Inflammatory macrophage treated with lipopolysaccharide for 1 hour (primary cell): ENCODE measurements around the gene FGF11.
A peak's percentile ranks its signal among the peaks of the same experiment; 100 is the strongest.

Experiments used
- DNase-seq, 2 donors: peaks; one replicate each; pipeline ENCODE4 v3.0.0-alpha.2; 2020 to 2022

Gene FGF11

DNA sequence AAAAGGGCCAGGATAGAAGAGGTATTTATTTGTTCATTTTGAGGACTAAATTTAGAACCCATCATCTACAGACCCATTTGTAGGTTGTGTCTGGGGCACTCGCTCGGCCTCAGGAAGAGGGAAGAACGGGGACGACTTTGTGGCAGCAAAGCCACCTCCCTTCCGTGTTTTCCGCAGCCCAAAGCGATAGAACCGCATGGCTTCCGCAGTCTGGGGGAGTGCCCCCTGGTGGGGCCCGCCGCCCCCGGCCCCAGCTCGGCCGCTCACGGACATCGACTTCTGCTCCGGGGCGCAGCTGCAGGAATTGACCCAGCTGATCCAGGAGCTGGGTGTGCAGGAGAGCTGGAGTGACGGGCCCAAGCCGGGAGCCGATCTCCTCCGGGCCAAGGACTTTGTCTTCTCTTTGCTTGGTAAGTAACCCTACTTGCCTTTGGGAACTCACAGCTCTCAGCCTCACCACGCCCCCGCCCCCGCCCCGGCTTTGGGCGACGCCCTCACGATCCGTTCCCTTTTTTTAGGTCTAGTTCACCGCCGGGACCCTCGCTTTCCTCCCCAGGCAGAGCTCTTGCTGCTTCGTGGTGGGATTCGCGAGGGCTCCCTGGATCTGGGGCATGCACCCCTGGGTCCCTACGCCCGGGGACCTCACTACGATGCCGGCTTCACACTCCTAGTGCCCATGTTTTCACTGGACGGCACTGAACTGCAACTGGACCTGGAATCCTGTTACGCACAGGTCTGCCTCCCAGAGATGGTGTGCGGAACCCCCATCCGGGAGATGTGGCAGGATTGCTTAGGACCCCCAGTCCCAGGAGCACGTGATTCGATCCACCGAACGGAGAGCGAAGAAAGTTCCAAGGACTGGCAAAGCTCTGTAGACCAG is 3.4 kb upstream of the FGF11 start:
- peak; percentile 50 to 75 for DNase-seq

DNA sequence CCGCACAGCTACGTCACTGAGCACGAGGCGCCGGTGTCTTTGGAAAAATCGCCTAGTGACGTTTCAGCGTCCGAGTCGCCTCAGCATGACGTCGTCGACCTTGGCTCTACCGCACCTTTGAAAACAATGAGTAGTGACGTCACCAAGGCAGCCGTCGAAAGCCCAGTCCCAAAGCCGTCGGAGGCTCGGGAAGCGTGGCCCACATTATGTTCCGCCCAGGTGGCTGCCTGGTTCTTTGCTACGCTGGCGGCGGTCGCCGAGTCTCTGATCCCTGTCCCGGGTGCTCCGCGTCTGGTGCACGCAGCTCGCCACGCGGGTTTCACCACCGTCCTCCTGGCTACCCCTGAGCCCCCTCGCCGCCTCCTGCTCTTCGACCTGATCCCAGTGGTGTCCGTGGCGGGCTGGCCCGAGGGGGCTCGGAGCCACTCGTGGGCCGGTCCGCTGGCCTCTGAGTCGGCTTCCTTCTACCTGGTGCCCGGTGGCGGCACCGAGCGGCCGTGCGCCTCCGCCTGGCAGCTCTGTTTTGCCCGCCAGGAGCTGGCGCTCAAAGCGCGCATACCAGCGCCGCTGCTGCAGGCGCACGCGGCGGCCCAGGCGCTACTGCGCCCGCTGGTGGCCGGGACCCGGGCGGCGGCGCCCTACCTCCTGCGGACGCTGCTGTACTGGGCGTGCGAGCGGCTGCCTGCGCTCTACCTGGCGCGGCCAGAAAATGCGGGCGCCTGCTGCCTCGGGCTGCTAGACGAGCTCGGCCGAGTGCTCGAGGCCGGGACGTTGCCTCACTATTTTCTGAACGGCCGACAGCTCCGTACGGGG is 2.5 kb upstream of the FGF11 start:
- peak; percentile 69 to 75 for DNase-seq

DNA sequence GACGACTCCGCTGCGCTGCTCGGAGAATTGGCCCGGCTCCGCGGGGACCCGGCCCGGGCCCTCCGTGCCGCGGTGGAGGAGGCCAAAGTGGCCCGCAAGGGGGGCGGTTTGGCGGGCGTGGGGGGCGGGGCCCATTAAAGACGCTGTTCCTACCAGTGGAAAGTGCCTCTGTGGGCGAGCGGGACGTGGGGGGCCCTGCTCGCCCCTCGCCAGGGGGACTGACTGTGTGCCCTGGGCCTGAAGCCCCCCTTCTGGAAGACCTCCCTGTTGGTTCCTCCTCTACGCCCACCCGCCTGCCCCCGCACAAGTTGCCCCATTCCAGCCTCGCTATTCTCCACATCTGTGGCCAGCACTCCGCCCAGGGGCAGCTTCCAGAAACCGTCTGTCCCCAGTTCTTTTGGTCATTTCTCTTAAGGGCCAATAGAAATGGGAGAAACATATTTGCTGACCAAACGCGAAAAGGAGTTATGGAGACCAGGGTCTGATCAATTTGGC is 1.9 kb upstream of the FGF11 start:
- no peak for DNase-seq

DNA sequence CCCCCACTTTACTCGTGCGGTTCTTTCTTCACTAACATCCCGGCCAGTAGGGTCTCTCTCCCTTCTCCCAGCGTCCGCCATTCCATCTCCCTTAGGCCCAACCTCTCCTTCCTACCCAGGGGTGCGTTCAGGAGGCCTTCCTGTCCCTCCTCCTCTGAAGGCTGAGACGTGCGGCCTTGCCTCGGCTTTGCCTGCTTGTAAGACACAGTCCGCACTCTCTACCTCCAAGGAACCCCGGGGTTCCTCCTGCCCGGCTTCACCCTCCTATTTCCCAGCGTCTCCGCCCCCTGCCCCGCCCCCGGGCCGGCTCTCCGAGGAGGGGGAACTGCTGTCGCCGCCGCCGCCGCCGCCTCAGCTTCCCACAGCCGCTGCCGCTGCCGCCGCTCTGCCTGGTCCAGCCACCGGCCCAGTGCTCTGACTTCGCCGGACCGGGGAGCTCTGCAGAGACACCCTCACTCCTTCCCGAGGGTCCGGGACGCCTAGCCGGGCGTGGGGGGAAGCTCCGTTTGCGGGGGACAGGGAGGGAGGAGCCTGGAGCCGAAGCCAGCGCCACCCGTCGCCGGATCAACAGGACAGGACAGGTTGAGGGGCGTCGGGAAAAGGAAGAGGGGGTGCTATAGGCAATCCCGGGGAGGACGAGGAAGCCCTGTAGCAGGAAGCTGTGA is 1.2 kb upstream of the FGF11 start:
- DNase-seq: peak in 1 of 2 donors; percentile 57

DNA sequence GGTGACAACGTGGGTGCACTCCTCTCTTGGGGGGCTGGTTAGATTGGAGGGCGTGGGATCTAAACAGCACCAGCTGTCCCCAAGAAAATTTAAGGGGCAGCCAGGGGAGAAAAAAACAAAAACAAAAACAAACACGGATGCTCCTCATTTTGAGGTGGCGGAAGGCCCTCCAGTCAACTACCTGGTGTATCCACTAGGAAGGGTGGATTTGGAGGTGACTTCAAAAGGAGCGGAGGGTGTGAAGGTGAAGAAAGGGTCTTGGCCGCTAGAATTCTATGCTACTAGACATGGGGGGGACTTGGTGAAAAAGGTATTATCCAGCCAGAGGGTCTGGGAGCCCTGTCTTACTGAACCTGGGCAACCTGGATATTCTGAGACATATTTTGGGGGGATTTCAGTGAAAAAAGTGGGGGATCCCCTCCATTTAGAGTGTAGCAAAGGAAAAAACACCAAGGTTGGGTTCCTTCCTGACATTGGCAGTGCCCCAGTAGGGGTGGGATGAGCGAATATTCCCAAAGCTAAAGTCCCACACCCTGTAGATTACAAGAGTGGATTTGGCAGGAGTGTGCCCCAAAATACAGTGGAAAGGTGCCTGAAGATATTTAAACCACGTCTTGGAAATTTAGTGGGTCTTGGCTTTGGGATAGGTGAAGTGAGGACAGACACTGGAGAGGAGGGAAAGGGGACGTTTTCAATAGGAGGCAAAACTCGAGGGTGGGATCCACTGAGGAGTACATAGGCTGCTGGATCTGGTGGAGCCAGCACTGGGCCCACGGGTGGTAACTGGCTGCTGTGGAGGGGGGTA is 454 bp upstream of the FGF11 start:
- no peak for DNase-seq

DNA sequence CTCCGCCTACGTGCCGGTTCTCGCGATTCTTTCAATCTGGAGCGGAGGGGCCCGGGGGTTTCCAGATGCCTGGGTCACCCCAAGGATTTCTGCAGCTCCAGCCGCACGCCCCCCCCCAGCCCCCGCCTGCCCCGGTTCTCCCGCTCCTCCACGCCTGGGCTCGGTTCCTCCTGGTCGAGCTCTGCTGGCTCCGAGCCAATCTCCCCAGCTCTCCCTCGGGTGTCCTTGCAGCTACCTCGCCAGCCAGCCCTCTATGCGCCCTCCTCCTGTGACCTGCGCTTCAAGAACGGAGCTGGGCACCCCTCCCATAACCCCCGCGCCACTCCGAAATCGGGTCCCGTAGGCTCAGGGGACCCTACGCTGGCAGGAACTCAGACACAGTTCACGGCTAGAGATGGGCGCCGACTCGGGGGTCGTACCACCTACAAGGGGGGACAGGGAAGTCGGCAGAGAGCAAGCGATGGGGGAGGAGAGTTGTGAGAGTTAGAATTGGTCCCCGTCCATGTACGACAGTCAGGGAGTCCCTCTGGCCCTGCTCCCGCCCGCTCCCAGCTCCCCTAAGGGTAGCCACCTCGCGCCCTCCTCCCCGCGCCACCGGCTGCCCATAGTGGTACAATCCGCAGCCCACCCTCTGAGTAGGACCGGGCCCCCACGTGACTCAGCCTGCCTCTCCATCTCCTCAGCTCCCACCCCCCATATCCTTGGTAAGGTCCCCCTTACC is 961 bp downstream of the FGF11 start:
- peak; percentile 20 to 30 for DNase-seq

DNA sequence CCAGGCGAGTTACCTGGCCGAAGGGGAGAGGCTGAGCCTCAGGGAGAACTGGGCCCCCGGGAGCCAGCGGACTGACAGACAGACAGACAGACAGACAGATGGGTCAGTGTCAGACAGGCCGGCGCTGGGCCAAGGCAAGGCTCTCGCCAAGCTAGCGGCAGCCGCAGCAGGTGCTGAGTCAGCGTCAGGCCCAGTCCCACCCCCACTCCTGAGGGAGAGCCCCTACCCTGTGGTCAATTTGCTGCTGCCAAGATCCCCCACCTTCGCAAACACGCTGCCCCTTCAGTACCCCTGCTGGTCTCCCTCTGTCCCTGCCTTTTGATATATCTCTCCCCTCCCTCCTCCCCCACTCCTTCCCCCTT is 1.5 kb downstream of the FGF11 start:
- no peak for DNase-seq

DNA sequence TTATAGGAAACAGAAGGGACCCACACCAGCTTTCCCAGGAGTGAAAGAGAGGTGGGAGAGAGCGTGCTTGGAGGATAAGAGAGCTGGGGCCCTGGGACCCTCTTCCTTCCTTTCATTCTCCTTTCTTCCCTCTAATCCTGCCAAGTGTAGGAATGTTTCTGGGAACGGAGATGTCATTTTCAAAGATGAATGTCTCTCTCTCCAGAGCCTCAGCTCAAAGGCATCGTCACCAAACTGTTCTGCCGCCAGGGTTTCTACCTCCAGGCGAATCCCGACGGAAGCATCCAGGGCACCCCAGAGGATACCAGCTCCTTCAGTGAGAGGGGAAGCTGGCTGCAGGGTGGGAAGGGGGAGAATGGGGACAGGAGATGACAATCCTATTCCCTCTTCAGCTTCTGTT is 2.0 kb downstream of the FGF11 start:
- DNase-seq: no peak

DNA sequence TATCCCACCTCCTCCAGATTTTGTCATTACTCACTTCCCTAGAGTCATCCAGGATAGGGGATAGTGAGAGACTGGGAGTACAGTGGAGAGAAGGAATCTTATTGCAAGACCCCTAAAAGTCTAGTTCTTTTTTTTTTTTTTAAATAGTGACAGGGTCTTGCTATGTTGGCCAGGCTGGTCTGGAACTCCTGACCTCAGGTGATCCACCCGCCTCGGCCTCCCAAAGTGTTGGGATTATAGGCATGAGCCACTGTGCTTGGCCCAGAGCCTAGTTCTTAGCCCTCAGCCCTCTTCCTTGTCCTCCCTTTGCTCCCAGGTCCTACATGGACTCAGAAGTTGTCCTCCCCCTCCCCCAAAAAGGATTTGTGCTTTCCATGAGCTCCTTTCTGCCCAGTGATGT is 2.8 kb downstream of the FGF11 start:
- no peak for DNase-seq

DNA sequence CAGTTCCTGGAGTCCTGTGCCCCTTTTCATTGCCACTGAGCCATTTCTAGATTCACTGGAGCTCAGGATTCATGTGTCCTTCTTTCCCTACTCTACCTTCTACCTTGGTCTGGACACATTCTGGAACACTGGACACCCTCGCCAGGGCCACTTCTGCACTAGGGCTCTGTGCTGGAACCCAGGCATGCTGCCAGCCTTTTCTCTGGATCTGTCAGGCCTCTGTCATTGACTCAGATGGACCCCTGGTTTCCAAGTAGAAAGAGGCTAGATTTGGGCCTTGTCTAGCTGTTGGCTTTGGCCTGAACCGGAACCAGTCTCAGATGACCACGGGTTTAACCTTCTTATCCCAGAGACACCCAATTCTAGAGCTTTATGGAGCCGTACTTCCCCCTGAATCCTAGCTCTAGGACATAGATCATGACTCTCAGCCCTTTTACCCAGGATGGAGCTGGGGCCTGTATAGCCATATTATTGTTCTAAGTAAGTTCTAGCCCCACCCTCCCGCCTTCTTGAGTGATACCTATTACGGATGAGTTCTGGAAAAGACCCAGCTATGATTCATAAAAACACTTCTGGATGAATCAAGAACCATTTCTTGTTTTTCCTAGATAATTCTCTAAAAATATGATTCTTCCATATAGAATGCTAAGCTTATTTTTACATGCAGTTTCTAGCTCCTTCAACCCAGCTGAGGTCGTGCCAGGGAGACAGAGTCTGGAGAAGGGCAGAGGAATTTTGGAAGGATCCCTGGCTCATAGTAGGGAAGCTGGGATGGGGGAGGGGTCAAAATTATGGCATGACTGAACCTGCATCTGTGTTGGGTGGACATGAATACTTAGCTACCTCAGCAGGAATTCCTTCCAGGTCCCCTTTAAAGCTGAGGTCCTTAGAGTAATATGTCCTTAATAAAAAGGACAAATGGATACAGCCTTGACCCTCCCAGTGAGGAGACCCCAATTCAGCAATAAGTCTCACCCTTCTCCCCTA is 4.5 kb downstream of the FGF11 start:
- no peak for DNase-seq

DNA sequence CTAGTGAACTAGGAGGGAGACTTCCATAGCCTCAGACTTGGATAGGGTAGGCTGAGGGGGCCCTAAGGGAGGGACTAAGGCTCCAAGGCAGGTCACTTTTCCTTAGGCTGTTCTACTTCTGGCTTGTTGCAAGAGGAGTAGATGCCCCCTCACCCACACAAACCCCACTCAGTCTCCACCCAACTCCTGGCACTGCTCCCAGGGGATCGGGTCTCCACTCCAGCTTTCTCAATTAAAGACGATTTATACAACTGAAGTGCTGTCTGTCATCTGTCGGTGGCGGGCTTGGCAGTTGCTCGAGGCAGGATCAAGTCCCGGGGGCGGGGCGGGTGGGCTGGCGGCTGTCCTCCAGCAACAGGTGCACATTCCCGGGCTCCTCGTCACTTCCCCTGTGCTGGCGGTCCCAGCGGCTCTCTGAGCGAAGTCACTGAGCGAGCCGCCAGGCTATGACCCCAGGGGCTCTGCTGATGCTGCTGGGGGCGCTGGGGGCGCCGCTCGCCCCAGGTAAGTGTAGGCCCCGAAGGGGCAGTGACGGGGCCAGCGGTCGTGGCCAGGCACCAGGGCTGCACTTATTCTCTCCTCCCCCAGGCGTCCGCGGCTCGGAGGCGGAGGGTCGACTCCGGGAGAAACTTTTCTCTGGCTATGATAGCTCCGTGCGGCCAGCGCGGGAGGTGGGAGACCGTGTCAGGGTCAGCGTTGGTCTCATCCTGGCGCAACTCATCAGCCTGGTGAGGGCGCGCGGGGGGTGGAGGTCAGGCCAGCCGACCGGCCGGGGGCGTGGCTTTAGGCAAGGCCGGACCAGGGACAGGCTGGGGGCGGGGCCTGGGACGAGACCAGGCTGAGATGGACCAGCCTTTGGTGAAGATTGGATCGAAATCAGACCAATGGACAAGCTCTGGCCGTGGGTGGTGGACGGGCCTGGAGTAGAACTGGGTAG is 5.6 kb downstream of the FGF11 start, which contains the start of gene CHRNB1:
Gene CHRNB1 (plus strand): TSS at position 380 of the 937 bp plus-strand sequence. CDS start 67 bp downstream, at position 447.
- DNase-seq: peak; percentile 52 to 73

DNA sequence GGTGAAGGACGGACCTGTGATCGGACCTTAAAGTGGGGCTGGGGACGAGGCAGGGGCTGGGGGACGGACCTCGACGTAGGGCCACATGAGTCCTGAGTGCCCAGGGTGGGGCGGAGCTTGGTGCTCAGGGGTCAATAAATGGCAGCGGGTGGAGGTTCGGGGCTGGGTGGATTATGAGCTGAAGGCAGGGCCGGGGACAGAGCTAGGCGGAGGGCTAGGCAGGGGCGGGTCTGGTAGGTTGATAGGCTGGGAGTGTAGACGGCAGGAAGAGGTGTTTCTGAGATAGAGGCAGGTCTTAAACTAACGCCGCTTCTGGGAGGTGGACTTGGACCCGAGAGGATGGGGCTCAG is 6.3 kb downstream of the FGF11 start:
- no peak for DNase-seq

DNA sequence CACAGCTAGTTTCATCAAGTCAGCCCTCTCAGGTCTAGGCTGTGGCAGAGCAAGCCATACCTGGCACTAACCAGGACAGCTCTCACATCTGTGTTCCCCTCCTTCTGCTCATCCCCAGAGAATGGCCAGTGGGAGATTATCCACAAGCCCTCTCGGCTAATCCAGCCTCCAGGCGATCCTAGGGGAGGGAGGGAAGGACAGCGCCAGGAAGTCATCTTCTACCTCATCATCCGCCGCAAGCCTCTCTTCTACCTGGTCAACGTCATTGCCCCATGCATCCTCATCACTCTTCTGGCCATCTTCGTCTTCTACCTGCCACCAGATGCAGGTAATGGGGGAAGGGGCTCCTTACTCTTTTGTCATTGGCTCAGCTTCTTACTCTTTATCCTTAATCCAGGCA is 9.1 kb downstream of the FGF11 start:
- no peak for DNase-seq

DNA sequence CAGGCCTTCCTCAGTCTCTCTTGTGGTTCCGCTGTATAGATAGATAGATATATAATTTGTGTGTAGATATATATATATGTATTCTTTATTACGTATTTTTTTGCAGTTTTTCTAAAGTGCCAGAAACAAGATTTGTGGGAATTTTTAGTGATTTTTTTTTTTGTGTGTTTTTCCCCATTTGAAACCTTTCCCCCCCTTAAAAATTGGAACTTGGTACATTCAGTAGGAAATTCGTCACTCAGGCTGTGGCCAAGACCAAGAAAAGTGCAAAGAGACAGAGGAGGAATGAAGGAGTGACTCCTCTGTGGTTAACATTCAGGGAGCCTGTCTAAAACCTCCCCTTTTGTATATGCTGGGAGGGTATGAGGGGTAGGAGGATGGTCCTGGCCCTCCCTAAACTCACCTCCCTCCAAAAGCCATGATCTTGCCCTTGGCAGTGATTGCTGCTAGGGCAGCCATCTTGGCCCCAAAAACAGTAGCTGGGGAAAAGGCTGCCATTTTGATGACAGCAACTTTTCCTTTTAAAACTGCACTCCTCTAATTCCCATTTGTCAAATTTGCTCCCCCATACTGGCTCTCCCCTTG is 20.7 kb downstream of the FGF11 start:
- DNase-seq: no peak

DNA sequence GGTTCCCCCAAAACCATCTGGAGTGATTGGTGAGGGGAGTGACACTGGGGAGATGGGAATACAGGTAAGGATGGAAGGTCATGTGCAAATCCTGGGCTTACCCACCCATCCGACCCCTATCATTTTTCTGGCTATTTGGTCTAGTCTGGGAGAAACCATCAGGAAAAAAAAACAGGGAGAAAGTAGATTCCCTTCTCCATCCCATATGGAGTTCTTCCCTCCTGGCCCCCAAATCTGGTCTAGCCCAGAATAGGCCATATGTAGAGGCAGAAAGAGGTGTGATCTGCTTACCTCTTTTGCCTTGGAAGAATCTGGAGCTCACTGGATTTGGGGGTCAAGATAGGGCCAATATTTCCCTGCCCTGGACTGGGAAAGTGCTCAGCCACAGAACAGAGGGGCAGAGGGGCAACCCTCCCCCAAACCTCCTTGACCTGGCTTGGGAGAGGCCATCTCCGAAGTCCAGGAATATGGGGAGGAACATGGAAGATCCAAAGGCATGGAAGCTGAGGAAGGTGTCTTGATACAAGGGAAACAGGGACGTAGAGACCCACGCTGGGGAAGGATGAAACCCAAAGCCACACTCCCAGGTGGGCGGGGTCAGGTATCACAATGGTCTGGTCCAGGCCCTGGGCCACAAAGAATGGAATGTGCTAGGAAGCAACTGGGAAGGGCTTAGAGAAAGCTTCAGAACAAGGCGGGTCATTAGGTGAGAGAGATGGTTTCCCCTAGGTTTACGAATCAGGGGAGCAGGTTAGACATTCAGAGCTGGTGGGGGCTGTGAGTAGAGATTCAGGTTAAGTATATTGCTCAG is 21.7 kb downstream of the FGF11 start:
- DNase-seq: no peak

DNA sequence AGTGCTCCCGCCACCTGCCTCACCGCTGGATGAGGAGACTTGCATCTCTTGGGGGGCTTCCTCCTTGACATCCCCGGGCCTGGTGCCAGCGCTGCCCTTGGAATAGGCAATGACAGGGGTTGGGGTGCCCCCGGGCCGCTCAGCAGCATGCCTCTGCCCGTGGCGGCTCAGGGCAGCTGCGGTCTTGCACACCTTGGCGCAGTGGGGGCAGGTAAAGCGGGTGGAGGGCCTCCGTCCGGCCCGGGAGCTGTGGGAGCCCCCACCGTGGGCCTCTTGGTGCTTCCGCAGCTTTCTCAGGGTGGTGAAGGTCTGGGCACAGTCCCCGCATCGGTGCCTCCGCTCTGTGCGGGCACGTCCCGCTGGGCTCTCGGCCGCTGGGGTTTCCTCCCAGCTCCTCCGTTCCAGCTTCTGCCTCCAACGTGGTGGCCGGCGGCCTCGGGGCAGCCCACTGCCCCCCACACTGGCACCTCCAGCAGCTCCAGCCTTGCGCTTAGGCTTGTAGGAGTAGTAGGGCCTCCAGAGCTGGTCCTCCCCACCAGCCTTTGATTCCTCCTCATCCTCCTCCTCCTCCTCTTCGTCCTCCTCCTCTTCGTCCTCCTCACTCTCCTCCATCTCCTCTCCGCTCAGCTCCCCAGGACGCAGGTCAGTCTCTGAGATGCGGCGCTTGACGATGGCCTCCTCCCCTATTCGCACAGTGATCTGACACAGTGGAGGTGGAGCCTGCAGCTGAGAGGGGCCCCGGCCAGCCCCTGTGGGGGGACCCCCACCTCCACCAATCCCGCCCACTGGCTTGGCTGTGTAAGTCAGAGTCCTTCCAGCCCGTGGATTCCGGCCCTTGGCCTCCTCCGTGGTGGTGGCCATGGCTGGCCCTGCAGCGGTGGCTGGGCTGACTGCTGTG is 23.4 kb downstream of the FGF11 start:
- DNase-seq: no peak

DNA sequence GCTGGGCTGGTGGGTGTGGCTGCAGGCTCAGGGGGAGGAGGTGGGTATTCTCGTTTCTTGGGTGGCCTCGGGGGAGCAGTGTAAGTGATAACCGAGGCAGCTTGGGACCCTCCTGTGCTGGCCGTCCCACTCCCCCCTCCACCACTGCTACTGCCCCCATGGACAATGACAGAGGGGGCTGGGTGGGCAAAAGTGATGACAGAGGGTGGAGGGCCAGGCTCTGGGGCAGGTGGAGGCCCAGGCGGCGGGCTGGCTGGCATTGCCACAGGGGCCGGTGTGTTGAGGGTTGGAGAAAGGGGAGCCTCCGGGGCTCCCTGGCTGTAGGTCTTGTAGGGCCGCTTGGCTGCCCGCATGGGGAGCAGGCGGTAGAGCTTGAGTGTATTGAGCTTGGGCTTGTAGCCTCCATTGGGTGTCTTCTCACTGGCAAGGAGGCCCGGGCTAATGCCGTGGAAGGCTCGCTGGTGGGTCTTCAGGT is 24.1 kb downstream of the FGF11 start:
- DNase-seq: no peak
